ENCODE data around the gene VPS26C. TPM values are rescaled to one million over a fixed set of nuclear protein-coding genes. Genes with fewer than 3 reads are reported as not detected.

Gene VPS26C
- total and polyA plus RNA-seq, 10 of the 15 experiments (the other 5 are each of a cell fraction or from before 2014, with no cell fraction given) = 32.5 to 65.1 (median 48.0) TPM

- TF ChIP-seq, protein P1, sequence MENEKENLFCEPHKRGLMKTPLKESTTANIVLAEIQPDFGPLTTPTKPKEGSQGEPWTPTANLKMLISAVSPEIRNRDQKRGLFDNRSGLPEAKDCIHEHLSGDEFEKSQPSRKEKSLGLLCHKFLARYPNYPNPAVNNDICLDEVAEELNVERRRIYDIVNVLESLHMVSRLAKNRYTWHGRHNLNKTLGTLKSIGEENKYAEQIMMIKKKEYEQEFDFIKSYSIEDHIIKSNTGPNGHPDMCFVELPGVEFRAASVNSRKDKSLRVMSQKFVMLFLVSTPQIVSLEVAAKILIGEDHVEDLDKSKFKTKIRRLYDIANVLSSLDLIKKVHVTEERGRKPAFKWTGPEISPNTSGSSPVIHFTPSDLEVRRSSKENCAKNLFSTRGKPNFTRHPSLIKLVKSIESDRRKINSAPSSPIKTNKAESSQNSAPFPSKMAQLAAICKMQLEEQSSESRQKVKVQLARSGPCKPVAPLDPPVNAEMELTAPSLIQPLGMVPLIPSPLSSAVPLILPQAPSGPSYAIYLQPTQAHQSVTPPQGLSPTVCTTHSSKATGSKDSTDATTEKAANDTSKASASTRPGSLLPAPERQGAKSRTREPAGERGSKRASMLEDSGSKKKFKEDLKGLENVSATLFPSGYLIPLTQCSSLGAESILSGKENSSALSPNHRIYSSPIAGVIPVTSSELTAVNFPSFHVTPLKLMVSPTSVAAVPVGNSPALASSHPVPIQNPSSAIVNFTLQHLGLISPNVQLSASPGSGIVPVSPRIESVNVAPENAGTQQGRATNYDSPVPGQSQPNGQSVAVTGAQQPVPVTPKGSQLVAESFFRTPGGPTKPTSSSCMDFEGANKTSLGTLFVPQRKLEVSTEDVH (IDR thresholded peaks at IDR 0.05; ENCODE audit: low read depth, partially characterized antibody) = no peak
Observed at GRCh38 chr21:37237346-37237745, 29.8 kb downstream of the VPS26C start (continued).

- H3K79me2 ChIP-seq (ENCODE audit: control insufficient read depth, insufficient read depth, low read length) = no peaks in the 10 kb centered on the region; the same call in 1 of the 2 replicates
Observed at GRCh38 chr21:37233551-37234146, 33.5 kb downstream of the VPS26C start.

More at GRCh38 chr21:37233551-37234146, 33.5 kb downstream of the VPS26C start:
- ChIA-PET SMC1A (ENCODE audit: uncharacterized antibody, unreplicated experiment) (interaction anchor here (0.8 to 4.6 kb wide), 4 partner anchors 11 to 67 kb away, joined by 3 to 34 read pairs (median 8); no protein-coding TSS in a partner anchor), POLR2A (interaction anchor here (0.5 to 2.5 kb wide), 4 partner anchors 15 to 339 kb away, joined by 3 to 12 read pairs (median 6); no protein-coding TSS in a partner anchor), CTCF (interaction anchor here (1.0 to 1.6 kb wide), 3 partner anchors 13 to 331 kb away, joined by 3 to 4 read pairs (median 4); no protein-coding TSS in a partner anchor), RAD21 (ENCODE audit: unreplicated experiment) (interaction anchor here (0.8 to 1.0 kb wide), 2 partner anchors 24 to 93 kb away, joined by 3 read pairs; no protein-coding TSS in a partner anchor)
- H2AFZ ChIP-seq (ENCODE audit: control insufficient read depth, low read depth, low read length) = no peak overlapping the region
- no TSS peak for BruUV-seq (replicated peaks)
- intact Hi-C loops (cut with micrococcal nuclease; ENCODE audit: unreplicated experiment) (no loop called here), in situ Hi-C loops (cut with MboI) (no loop called here)
- no peak overlapping the region for H3K4me2 ChIP-seq (ENCODE audit: control insufficient read depth, insufficient read depth)
- H3K27ac ChIP-seq (ENCODE audit: control insufficient read depth, insufficient read depth) = no peak overlapping the region
- FAIRE-seq (no peak), ATAC-seq (no peak), DNase-seq (ENCODE audit: low read depth, low spot score) (no peak)
- no peak for TF ChIP-seq ATF3 (IDR thresholded peaks at IDR 0.05; ENCODE audit: borderline replicate concordance, extremely low read depth, low read depth, low read length)
- no peaks in the 10 kb centered on the region for H3K27me3 ChIP-seq (replicated peaks in 1 of 2; ENCODE audit: control insufficient read depth in 2 of 2, insufficient read depth in 2 of 2, low read length in 1 of 2)
- H3K9ac ChIP-seq (ENCODE audit: control insufficient read depth, insufficient read depth, low read length) = no peak overlapping the region
- peaks cover 13 to 27% of the 10 kb centered on the region in 2 experiments for H3K36me3 ChIP-seq (ENCODE audit: control insufficient read depth in 2 of 2, insufficient read depth in 2 of 2, low read length in 1 of 2)
- H4K20me1 ChIP-seq (ENCODE audit: control insufficient read depth, insufficient read depth) = no peaks in the 10 kb centered on the region; the same call in 1 of the 2 replicates
- H3K9me3 ChIP-seq (replicated peaks; ENCODE audit: control insufficient read depth, insufficient read depth, low read length) = no peaks in the 10 kb centered on the region
- 99% methylated on average over 9 of the region's 9 CpGs for WGBS (ENCODE audit: insufficient coverage, insufficient replicate concordance, low lambda C conversion rate, missing lambda C conversion rate)
- H3K4me3 ChIP-seq = no peak overlapping the region
- H3K4me1 ChIP-seq (ENCODE audit: control insufficient read depth, insufficient read depth, low read length) = peaks cover 19% of the 10 kb centered on the region
